HG02943 (cell line): ENCODE results near the gene CMTM5.

Experiments used
- ATAC-seq: cut with Tn5 transposase; IDR thresholded peaks from one replicate; pipeline ENCODE4 v1.9.1; 2021; ENCODE audit warnings: mild to moderate bottlenecking, low read depth, moderate library complexity; ENCODE audit not compliant: unreplicated experiment

CMTM5 gene

DNA sequence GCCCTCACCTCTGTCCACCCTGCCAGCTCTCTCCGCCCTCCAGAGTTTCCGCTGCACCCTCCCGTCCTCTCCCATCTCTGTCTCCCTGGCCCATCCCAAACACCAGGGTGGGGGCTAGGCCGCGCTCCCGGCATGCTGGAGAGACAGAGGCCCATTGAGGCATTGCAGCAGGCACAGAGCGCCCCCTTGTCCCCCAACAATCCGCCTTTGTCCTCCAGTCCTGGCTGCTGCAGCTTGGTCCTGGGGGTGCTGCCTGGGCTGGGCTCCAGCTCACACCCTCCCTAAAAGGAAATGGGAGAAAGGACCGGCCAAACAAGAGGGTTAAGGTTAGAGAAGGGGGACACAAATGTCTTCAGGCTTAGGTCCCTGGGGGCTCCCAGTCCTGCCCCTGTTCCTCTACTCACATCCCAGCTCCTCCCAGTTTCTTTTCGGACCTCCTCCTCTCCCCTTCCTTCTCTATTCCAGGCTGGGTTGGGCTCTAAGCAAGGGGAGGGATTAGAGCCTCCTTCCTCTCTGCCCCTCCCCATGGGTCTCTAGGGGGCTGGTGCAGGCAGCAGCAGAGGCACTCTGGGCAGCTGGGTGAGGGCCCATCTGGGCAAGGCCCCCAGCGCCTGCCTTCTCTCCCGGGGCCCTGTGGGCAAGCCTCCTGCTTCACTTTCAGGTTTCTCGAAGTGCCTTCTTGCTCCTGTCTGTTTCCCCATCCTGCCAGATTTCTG is at the start of gene CMTM5:
CMTM5 (plus strand) TSS at position 565 of the 716 bp plus-strand sequence. CDS start 206 bp downstream, outside the sequence.
- ATAC-seq: no peak

- ATAC-seq: no peak
Observed at GRCh38 chr14:23327947-23328744, 48.7 kb upstream of the CMTM5 start.

DNA sequence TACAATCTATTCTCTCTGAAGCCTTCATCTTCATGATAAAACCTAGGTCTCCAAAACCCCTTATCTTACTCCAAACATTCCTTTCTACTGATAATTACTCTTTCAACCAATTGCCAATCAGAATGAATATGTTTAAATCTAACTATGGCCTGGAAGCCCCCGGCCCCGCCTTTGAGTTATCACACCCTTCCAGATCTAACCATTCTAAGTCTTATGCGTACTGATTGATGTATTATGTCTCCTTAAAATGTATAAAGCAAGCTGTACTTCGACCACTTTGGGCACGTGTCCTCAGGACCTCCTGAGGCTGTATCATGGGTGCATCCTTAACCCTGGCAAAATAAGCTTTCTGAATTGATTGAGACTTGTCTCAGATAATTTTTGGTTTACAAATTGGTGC is 41.2 kb upstream of the CMTM5 start:
- no peak for ATAC-seq

DNA sequence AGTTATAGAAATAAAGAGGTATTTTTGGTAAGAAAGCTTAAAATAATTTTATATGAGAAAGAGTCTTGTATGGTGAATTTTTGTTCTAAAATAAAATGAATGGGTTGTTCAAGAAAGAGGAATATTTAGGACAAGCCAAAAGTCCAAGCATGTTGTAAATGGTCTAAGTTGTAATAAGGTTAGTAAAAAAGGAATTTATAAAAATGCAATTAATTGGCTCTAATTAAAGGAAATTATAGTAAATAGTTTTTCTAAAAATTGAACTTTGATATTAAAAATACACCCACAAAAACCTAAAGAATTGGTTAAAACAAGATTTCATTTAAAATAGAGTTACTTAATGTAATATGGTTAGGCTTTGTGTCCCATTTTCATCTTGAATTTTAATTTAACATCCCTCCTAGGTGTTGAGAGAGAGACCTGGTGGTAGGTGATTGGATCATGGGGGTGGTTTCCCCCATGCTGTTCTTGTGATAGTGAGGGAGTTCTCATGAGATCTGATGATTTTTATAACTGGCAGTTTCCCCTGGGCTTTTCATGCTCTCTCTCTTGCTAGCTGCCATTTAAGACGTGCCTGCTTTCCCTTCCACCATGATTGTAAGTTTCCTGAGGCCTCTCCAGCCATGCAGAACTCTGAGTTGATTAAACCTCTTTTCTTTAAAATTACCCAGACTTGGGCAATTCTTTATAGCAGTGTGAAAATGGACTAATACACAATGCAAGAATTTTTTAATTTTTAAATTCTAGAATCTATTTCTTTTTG is 37.2 kb upstream of the CMTM5 start:
- no peak for ATAC-seq

DNA sequence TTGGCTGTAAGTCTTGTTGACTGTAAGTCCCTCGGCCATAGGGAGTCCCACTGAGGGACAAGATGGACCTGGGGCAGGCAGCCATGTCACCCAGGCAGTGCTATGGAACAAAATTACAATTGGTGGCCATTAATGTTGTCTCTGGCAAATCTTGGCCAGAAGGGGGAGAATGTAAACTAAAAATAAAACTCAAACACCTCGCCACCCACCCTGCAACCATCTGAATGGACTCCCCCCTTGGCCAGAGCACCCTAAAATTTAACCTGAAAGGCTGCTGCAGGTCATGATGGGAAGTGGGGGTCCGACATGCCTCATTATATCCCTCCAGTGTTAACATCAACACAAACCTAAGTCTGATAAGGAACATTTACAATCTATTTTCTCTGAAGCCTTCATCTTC is 32.4 kb upstream of the CMTM5 start:
- no peak for ATAC-seq

GRCh38 chr14:23345987-23346692 is 30.7 kb upstream of the CMTM5 start:
- no peak for ATAC-seq

GRCh38 chr14:23346693-23347405 is 30.0 kb upstream of the CMTM5 start:
- no peak for ATAC-seq

- no peak for ATAC-seq
Observed at GRCh38 chr14:23347406-23348296, 29.2 kb upstream of the CMTM5 start.

DNA sequence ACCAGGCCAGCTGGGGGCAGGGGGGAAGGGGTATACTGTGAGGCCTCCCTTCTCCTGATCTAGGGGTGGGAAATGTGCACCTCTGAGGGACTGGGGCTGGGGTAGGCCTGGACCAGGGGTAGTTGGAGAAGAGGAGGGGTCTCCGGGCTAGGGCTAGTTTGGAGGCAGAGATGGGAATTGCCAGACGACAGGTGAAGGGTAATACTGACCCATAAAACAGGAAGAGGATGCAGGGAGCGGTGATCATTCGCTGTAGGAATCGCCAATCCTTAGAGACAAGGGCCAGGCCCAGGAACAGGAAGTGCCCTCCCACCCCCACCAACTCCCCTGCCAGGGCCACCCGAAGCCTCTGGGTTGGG is 28.6 kb upstream of the CMTM5 start:
- no peak for ATAC-seq

GRCh38 chr14:23349156-23349845 is 27.5 kb upstream of the CMTM5 start:
- no peak for ATAC-seq

- ATAC-seq: no peak
Observed at GRCh38 chr14:23351681-23352505, 25.0 kb upstream of the CMTM5 start.

GRCh38 chr14:23352506-23353432 is 24.1 kb upstream of the CMTM5 start, which contains the start of gene SLC22A17:
TSS of gene SLC22A17 (minus strand) at chr14:23352887.
- ATAC-seq: no peak

DNA sequence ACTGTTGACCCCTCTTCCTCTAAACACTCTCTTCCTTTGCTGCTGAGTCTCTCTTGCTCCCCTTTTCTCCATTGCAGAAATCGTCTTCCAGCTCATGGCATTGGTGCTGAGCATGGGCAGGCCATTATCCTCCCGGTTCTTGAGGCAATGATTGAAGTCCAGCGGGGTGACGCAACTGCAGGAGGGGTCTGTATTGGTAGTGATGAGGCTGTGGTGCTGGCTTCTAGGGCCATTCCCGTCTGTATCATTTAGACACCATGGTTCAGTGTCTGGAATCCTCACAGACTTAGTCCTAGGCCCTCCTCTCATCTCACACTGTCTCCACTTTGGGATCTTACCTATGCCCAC is 23.4 kb upstream of the CMTM5 start:
- no peak for ATAC-seq

DNA sequence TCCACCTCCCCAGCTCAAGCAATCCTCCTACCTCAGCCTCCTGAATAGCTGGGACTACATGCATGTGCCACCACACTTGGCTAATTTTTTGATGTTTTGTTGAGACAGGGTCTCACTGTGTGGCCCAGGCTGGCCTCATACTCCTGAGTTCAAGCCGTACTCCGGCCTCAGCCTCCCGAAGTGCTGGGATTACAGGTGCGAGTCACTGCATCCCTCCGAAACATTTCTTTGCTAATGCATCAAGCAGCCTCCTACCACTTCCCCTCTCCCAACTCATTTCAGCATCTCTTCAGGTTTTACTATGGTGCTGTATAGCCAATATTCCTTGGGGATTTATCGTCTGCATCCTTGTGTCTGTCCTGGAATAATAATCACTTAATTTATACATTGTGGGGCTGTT is 21.9 kb upstream of the CMTM5 start:
- ATAC-seq: no peak

- no peak for ATAC-seq
Observed at GRCh38 chr14:23355871-23356435, 20.9 kb upstream of the CMTM5 start.

GRCh38 chr14:23356662-23357061 is 20.2 kb upstream of the CMTM5 start:
- no peak for ATAC-seq
